ENCODE results near the gene MADCAM1.

Gene MADCAM1

GRCh38 chr19:536881-537404, 40.7 kb downstream of the MADCAM1 start:
- DNase-seq: no peak
- peaks cover 36% of the 10 kb centered on the region for H3K79me2 ChIP-seq (ENCODE audit: low read length)
- no peaks in the 10 kb centered on the region for H3F3A ChIP-seq (ENCODE audit: insufficient read depth, low read length)
- H3K4me3 ChIP-seq (ENCODE audit: low read length): no peak overlapping the region
- H3K4me2 ChIP-seq (ENCODE audit: low read depth, low read length): no peak overlapping the region
- no peak overlapping the region for H2AFZ ChIP-seq (ENCODE audit: low read length)
- H3K27me3 ChIP-seq (replicated peaks; ENCODE audit: insufficient read depth, low read length): no peaks in the 10 kb centered on the region
- no peak overlapping the region for H3K9ac ChIP-seq (ENCODE audit: low read length)
- no peaks in the 10 kb centered on the region for H4K20me1 ChIP-seq (ENCODE audit: insufficient read depth, low read length)
- H3K9me2 ChIP-seq (replicated peaks; ENCODE audit: insufficient read depth, low read length): no peaks in the 10 kb centered on the region
- H3K4me1 ChIP-seq (ENCODE audit: low read length): peaks cover 7% of the 10 kb centered on the region
- no peak overlapping the region for H3K27ac ChIP-seq (ENCODE audit: low read length)
- H3K36me3 ChIP-seq (replicated peaks; ENCODE audit: insufficient read depth, low read length): no peaks in the 10 kb centered on the region
- no peaks in the 10 kb centered on the region for H3K9me3 ChIP-seq (replicated peaks; ENCODE audit: insufficient read depth, low read length)
- no peak for TF ChIP-seq CTCF (IDR thresholded peaks at IDR 0.05; ENCODE audit: low read length)
- TF ChIP-seq EZH2phosphoT487 (IDR thresholded peaks at IDR 0.05; ENCODE audit: low read length): no peak
- no peak for TF ChIP-seq EZH2 (optimal IDR thresholded peaks at IDR 0.05; ENCODE audit: low read depth, low read length)

- no peak for TF ChIP-seq CTCF (IDR thresholded peaks at IDR 0.05; ENCODE audit: low read length)
- no peak for TF ChIP-seq EZH2phosphoT487 (IDR thresholded peaks at IDR 0.05; ENCODE audit: low read length)
- no peak for TF ChIP-seq EZH2 (optimal IDR thresholded peaks at IDR 0.05; ENCODE audit: low read depth, low read length)
- H2AFZ ChIP-seq (ENCODE audit: low read length): no peak overlapping the region
- no peak overlapping the region for H3K4me2 ChIP-seq (ENCODE audit: low read depth, low read length)
Observed at GRCh38 chr19:538641-539428, 42.5 kb downstream of the MADCAM1 start.

GRCh38 chr19:539429-540030, 43.2 kb downstream of the MADCAM1 start:
- H3K9ac ChIP-seq (ENCODE audit: low read length): no peak overlapping the region
- no peak overlapping the region for H2AFZ ChIP-seq (ENCODE audit: low read length)
- H3K4me3 ChIP-seq (ENCODE audit: low read length): no peak overlapping the region
- no peaks in the 10 kb centered on the region for H3K9me2 ChIP-seq (replicated peaks; ENCODE audit: insufficient read depth, low read length)
- H3K27ac ChIP-seq (ENCODE audit: low read length): no peak overlapping the region
- no peak for TF ChIP-seq EZH2 (optimal IDR thresholded peaks at IDR 0.05; ENCODE audit: low read depth, low read length)
- TF ChIP-seq EZH2phosphoT487 (IDR thresholded peaks at IDR 0.05; ENCODE audit: low read length): no peak
- no peak for TF ChIP-seq CTCF (IDR thresholded peaks at IDR 0.05; ENCODE audit: low read length)
- no peaks in the 10 kb centered on the region for H3K27me3 ChIP-seq (replicated peaks; ENCODE audit: insufficient read depth, low read length)
- H3F3A ChIP-seq (ENCODE audit: insufficient read depth, low read length): no peaks in the 10 kb centered on the region
- no peaks in the 10 kb centered on the region for H3K9me3 ChIP-seq (replicated peaks; ENCODE audit: insufficient read depth, low read length)
- DNase-seq: no peak
- H3K36me3 ChIP-seq (replicated peaks; ENCODE audit: insufficient read depth, low read length): no peaks in the 10 kb centered on the region
- H3K4me1 ChIP-seq (ENCODE audit: low read length): no peaks in the 10 kb centered on the region
- no peak overlapping the region for H3K4me2 ChIP-seq (ENCODE audit: low read depth, low read length)
- H3K79me2 ChIP-seq (ENCODE audit: low read length): peaks cover 11% of the 10 kb centered on the region; the same call in 1 of the 2 replicates
- H4K20me1 ChIP-seq (ENCODE audit: insufficient read depth, low read length): no peaks in the 10 kb centered on the region

More at GRCh38 chr19:538641-539428, 42.5 kb downstream of the MADCAM1 start:
- no peak overlapping the region for H3K4me3 ChIP-seq (ENCODE audit: low read length)
- no peaks in the 10 kb centered on the region for H3K4me1 ChIP-seq (ENCODE audit: low read length)
- H3K9me3 ChIP-seq (replicated peaks; ENCODE audit: insufficient read depth, low read length): no peaks in the 10 kb centered on the region
- H3K9me2 ChIP-seq (replicated peaks; ENCODE audit: insufficient read depth, low read length): no peaks in the 10 kb centered on the region
- no peaks in the 10 kb centered on the region for H3K36me3 ChIP-seq (replicated peaks; ENCODE audit: insufficient read depth, low read length)
- H3K27ac ChIP-seq (ENCODE audit: low read length): no peak overlapping the region
- H4K20me1 ChIP-seq (ENCODE audit: insufficient read depth, low read length): no peaks in the 10 kb centered on the region
- no peaks in the 10 kb centered on the region for H3K27me3 ChIP-seq (replicated peaks; ENCODE audit: insufficient read depth, low read length)
- H3K9ac ChIP-seq (ENCODE audit: low read length): no peak overlapping the region
- DNase-seq: no peak
- no peaks in the 10 kb centered on the region for H3F3A ChIP-seq (ENCODE audit: insufficient read depth, low read length)
- H3K79me2 ChIP-seq (ENCODE audit: low read length): peaks cover 17% of the 10 kb centered on the region
